Fibroblast of villous mesenchyme (primary cell): ENCODE data around the gene PSAP. TPM values are rescaled to one million over a fixed set of nuclear protein-coding genes. Genes with fewer than 3 reads are reported as not detected.

Experiments
- DNase-seq: peaks from one replicate; pipeline ENCODE4 v3.0.0-alpha.2; 2010; ENCODE audit warnings: low read depth
- H3K4me3 ChIP-seq: 2 replicates; pipeline ENCODE4 v1.5.1; 2011; ENCODE audit warnings: low read depth, mild to moderate bottlenecking, low read length
- total RNA-seq: library from RNA; depleted of rRNA; stranded (reverse); fragments of >200 nt; gene quantifications from 2 replicates; pipeline ENCODE4 v1.2.3, GENCODE V29; 2012
- TF ChIP-seq, protein P1 (sequence below): IDR thresholded peaks from 2 replicates; pipeline ENCODE4 v1.5.1; 2012; ENCODE audit warnings: low read depth, mild to moderate bottlenecking, low read length; ENCODE audit not compliant: insufficient read depth

PSAP gene
- total RNA-seq, 1 donor, result 521 TPM

GRCh38 chr10:71823356-71823755, 27.7 kb downstream of the PSAP start:
- TF ChIP-seq, protein P1, sequence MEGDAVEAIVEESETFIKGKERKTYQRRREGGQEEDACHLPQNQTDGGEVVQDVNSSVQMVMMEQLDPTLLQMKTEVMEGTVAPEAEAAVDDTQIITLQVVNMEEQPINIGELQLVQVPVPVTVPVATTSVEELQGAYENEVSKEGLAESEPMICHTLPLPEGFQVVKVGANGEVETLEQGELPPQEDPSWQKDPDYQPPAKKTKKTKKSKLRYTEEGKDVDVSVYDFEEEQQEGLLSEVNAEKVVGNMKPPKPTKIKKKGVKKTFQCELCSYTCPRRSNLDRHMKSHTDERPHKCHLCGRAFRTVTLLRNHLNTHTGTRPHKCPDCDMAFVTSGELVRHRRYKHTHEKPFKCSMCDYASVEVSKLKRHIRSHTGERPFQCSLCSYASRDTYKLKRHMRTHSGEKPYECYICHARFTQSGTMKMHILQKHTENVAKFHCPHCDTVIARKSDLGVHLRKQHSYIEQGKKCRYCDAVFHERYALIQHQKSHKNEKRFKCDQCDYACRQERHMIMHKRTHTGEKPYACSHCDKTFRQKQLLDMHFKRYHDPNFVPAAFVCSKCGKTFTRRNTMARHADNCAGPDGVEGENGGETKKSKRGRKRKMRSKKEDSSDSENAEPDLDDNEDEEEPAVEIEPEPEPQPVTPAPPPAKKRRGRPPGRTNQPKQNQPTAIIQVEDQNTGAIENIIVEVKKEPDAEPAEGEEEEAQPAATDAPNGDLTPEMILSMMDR, result no peak
- no peak overlapping the region for H3K4me3 ChIP-seq
- no peak for DNase-seq

- no peak for DNase-seq
- TF ChIP-seq, protein P1, result no peak
- no peak overlapping the region for H3K4me3 ChIP-seq
Observed at GRCh38 chr10:71821909-71822763, 28.9 kb downstream of the PSAP start.

- no peak overlapping the region for H3K4me3 ChIP-seq
- TF ChIP-seq, protein P1, result no peak
- no peak for DNase-seq
Observed at GRCh38 chr10:71820966-71821365, 30.1 kb downstream of the PSAP start.

DNA sequence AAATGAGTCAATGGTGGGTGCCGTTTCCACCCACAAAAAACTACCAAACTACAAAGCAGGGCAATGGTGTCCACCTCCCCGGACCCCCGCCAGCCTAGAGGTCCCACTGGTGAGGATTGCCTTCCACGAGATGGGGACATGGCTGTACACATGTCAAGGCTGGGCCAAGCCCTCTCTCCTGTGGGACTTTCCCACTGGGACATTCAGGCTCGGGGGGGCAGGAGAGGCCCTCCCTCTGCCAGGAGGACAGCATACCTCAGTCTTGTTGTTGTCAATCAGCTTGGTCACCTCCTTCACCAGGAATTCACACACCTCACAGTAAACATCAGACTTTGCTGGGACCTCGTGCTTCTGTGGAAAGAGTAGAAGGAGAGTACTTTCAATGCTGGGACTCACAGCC, 31.1 kb downstream of the PSAP start:
- TF ChIP-seq, protein P1, result no peak
- no peak overlapping the region for H3K4me3 ChIP-seq
- no peak for DNase-seq

GRCh38 chr10:71819441-71819861, 31.6 kb downstream of the PSAP start:
- TF ChIP-seq, protein P1, result no peak
- DNase-seq, result no peak

GRCh38 chr10:71818674-71819260, 32.3 kb downstream of the PSAP start:
- no peak overlapping the region for H3K4me3 ChIP-seq

More at GRCh38 chr10:71819441-71819861, 31.6 kb downstream of the PSAP start:
- no peak overlapping the region for H3K4me3 ChIP-seq

More at GRCh38 chr10:71818674-71819260, 32.3 kb downstream of the PSAP start:
- no peak for DNase-seq
- TF ChIP-seq, protein P1, result no peak
